OCI-LY3 (cell line): Measurements from ENCODE around the gene CUL2.
"Not testable (repeated sequence)": the region's sequence is repeated elsewhere in the genome, so short reads cannot be mapped to it uniquely, and the experiment has no call there.

Experiments
- H2AFZ ChIP-seq: fragments of 200-600, 300-600 bp; shearing (Covaris generic); 2 replicates; pipeline ENCODE4 v1.6.0; 2014; ENCODE audit warnings: antibody characterized with exemption, low read depth, low read length
- H3K27ac ChIP-seq: fragments of 200-600, 300-600 bp; sonication (generic); 2 replicates; pipeline ENCODE4 v1.5.1; 2014; ENCODE audit warnings: mild to moderate bottlenecking, low read length, moderate library complexity, mixed read lengths
- H3K27me3 ChIP-seq: fragments of 200-600, 300-600 bp; sonication (generic); 2 replicates; pipeline ENCODE4 v1.6.1; 2014; ENCODE audit warnings: low read depth, low read length, mixed read lengths
- H3K36me3 ChIP-seq: fragments of 200-600, 300-600 bp; sonication (generic); replicated peaks from 2 replicates; pipeline ENCODE3; 2014; ENCODE audit warnings: low read depth, low read length, mixed read lengths
- H3K4me1 ChIP-seq: fragments of 300-600, 200-600 bp; sonication (generic); 2 replicates; pipeline ENCODE4 v1.6.1; 2014; ENCODE audit warnings: low read length, mixed read lengths
- H3K4me2 ChIP-seq: fragments of 200-600, 300-600 bp; sonication (generic); 2 replicates; pipeline ENCODE4 v1.6.1; 2014; ENCODE audit warnings: low read length, mixed read lengths
- H3K4me3 ChIP-seq: fragments of 300-600, 200-600 bp; sonication (generic); 2 replicates; pipeline ENCODE4 v1.5.1; 2014; ENCODE audit warnings: antibody characterized with exemption, mild to moderate bottlenecking, low read length, moderate library complexity
- H3K79me2 ChIP-seq: fragments of 300-600, 200-600 bp; shearing (Covaris generic); 2 replicates; pipeline ENCODE4 v1.6.1; 2014; ENCODE audit warnings: mild to moderate bottlenecking, low read length, mixed read lengths
- H3K9ac ChIP-seq: fragments of 300-600, 200-600 bp; shearing (Covaris generic); 2 replicates; pipeline ENCODE4 v1.6.0; 2014; ENCODE audit warnings: mild to moderate bottlenecking, low read length, moderate library complexity
- H3K9me3 ChIP-seq: fragments of 200-600, 300-600 bp; shearing (Covaris generic); 2 replicates; pipeline ENCODE4 v1.6.1; 2014; ENCODE audit warnings: low read length, mixed read lengths; ENCODE audit not compliant: insufficient read depth
- H4K20me1 ChIP-seq: fragments of 200-600, 300-600 bp; sonication (generic); 2 replicates; pipeline ENCODE4 v1.6.1; 2016; ENCODE audit warnings: low read length, mixed read lengths; ENCODE audit not compliant: insufficient read depth
- EZH2phosphoT487 ChIP-seq: fragments of 200-600 bp; shearing (Covaris generic); IDR thresholded peaks from 2 replicates; pipeline ENCODE4 v1.6.1; 2018; ENCODE audit warnings: antibody characterized with exemption, mixed run types, low read depth
- TF ChIP-seq, protein P1 (sequence below): fragments of 200-600, 300-600 bp; sonication (generic); IDR thresholded peaks from 2 replicates; pipeline ENCODE4 v1.5.1; 2014; ENCODE audit warnings: antibody characterized with exemption, low read length, low read depth

CUL2 gene

DNA sequence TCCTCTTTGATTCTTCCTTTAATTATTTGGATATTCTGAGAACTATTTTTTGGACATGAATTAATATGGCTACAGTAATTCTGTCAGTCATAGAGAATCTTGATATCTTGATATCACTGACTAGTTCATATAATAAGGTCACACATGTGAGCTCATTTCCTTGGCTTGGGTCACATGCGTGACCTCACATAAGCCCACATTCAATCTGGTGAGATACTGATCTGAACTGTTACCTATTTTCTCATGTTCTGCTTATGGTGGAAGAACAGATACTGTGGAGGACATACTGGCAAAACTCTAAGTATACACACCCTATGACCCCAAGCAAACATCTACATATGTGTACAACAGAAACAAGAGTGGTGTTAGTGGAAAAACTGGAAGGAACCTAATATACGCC, 44.1 kb downstream of the CUL2 start:
- Histone ChIP-seq H3K4me2 (no peak overlapping the region), H2AFZ (no peak overlapping the region), H4K20me1 (no peaks in the 10 kb centered on the region), H3K9ac (no peak overlapping the region), H3K27me3 (no peaks in the 10 kb centered on the region), H3K4me1 (no peaks in the 10 kb centered on the region), H3K9me3 (no peaks in the 10 kb centered on the region), H3K36me3 (peaks cover 4% of the 10 kb centered on the region), H3K4me3 (no peak overlapping the region), H3K79me2 (no peaks in the 10 kb centered on the region), H3K27ac (no peak overlapping the region)
- TF ChIP-seq EZH2phosphoT487 = no peak
- TF ChIP-seq, protein P1, sequence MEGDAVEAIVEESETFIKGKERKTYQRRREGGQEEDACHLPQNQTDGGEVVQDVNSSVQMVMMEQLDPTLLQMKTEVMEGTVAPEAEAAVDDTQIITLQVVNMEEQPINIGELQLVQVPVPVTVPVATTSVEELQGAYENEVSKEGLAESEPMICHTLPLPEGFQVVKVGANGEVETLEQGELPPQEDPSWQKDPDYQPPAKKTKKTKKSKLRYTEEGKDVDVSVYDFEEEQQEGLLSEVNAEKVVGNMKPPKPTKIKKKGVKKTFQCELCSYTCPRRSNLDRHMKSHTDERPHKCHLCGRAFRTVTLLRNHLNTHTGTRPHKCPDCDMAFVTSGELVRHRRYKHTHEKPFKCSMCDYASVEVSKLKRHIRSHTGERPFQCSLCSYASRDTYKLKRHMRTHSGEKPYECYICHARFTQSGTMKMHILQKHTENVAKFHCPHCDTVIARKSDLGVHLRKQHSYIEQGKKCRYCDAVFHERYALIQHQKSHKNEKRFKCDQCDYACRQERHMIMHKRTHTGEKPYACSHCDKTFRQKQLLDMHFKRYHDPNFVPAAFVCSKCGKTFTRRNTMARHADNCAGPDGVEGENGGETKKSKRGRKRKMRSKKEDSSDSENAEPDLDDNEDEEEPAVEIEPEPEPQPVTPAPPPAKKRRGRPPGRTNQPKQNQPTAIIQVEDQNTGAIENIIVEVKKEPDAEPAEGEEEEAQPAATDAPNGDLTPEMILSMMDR = no peak

DNA sequence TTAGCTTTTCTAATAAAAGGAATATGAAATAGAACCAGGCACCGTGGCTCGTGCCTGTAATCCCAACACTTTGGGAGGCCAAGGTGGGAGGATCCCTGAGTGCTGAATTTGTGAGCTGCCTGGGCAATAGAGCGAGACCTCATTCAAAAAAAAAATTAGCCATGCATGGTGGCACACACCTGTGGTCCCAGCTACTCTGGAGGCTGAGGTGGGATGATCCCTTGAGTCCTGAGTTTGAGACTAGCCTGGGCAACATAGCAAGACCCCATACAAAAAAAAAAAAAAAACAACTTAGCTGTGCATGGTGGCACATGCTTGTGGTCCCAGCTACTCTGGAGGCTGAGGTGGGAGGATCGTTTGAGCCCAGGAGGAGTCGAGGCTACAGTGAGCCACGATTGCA, 44.9 kb downstream of the CUL2 start:
- H3K4me2 ChIP-seq, H3K9ac ChIP-seq, H2AFZ ChIP-seq, H3K9me3 ChIP-seq, H3K27ac ChIP-seq, H3K36me3 ChIP-seq, H3K4me1 ChIP-seq, H4K20me1 ChIP-seq, H3K27me3 ChIP-seq, H3K4me3 ChIP-seq, H3K79me2 ChIP-seq: not testable (repeated sequence)

DNA sequence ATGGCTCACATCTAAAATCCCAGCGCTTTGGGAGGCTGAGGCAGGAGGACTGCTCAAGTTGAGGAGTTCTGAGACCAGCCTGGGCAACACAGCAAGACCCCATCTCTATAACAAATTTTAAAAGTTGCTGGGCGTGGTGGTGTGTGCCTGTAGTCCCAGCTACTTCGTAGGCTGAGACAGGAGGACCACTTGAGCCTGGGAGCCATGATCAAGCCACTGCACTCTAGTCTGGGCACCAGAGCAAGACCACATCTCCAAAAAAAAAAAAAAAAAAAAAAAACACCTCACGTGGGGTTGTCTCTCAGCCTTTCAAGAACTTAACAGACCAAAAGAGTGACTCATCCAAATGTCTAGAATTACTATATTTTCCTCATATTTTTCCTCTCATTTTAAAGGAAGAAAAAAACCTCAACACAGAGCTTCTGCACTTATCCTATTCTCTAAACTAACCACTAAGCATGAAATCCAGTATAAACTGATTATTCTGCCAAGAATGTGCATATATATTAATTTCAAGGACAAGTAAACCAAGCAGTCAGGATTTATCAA, 46.3 kb downstream of the CUL2 start:
- Histone ChIP-seq H3K27ac (no peak overlapping the region), H3K9me3 (no peaks in the 10 kb centered on the region), H4K20me1 (no peaks in the 10 kb centered on the region), H3K4me1 (no peaks in the 10 kb centered on the region), H3K4me3 (no peak overlapping the region), H3K9ac (no peak overlapping the region), H2AFZ (no peak overlapping the region), H3K27me3 (no peaks in the 10 kb centered on the region), H3K79me2 (no peaks in the 10 kb centered on the region), H3K4me2 (no peak overlapping the region), H3K36me3 (peaks cover 4% of the 10 kb centered on the region)
- no peak for TF ChIP-seq EZH2phosphoT487
- TF ChIP-seq, protein P1 = no peak

DNA sequence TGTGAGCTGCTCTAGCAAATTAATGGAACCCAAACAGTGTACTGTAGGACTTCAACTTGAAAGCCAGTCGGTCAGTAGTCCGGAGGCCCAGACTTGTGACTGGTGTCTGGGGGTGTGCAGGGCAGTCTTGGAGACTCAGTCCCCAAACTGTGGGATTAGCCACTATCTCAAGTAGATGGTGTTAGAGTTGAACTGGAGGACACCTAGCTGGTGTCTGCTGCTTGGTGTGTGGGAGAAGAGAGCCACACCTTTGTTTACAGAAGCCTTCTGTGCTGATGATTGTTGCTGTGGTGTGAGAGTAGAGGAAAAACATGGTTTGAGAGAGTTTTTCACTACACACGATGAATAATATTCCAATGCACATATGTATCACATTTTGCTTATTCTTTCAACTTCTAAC, 47.4 kb downstream of the CUL2 start:
- TF ChIP-seq EZH2phosphoT487 = no peak
- TF ChIP-seq, protein P1 = no peak
- no peaks in the 10 kb centered on the region for H3K4me1 ChIP-seq
- H3K9ac ChIP-seq = no peak overlapping the region
- H3K4me3 ChIP-seq = no peak overlapping the region
- H2AFZ ChIP-seq = no peak overlapping the region
- no peaks in the 10 kb centered on the region for H3K79me2 ChIP-seq
- no peaks in the 10 kb centered on the region for H4K20me1 ChIP-seq
- H3K36me3 ChIP-seq = peaks cover 4% of the 10 kb centered on the region
- H3K27ac ChIP-seq = no peak overlapping the region
- no peaks in the 10 kb centered on the region for H3K9me3 ChIP-seq
- no peaks in the 10 kb centered on the region for H3K27me3 ChIP-seq
- H3K4me2 ChIP-seq = no peak overlapping the region

DNA sequence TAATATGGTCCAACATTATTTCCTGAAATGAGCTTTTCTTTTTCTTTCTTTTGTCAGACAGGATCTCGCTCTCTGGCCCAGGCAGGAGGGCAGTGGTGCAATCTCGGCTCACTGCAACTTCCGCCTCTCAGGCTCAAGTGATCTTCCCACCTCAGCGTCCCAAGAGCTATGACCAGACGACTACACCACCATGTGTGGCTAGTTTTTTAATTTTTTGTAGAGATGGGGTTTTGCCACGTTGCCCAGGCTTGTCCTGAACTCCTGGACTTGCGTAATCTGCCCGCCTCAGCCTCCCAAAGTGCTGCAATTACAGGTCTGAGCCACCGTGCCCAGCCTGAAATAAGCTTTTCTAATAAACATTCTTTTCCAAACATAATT, 48.6 kb downstream of the CUL2 start:
- H3K9ac ChIP-seq = no peak overlapping the region
- no peaks in the 10 kb centered on the region for H4K20me1 ChIP-seq
- H2AFZ ChIP-seq = no peak overlapping the region
- no peak overlapping the region for H3K4me2 ChIP-seq
- TF ChIP-seq, protein P1 = no peak
- no peak for TF ChIP-seq EZH2phosphoT487
- H3K79me2 ChIP-seq = no peaks in the 10 kb centered on the region
- no peaks in the 10 kb centered on the region for H3K27me3 ChIP-seq
- no peaks in the 10 kb centered on the region for H3K9me3 ChIP-seq
- H3K4me1 ChIP-seq = no peaks in the 10 kb centered on the region
- no peak overlapping the region for H3K27ac ChIP-seq
- H3K36me3 ChIP-seq = peaks cover 4% of the 10 kb centered on the region
- H3K4me3 ChIP-seq = no peak overlapping the region
